Measurements from ENCODE around the gene CDADC1.

- TF ChIP-seq EP300 (conservative IDR thresholded peaks at IDR 0.05; ENCODE audit: poor library complexity, severe bottlenecking) (no peak), CTCF (IDR thresholded peaks at IDR 0.05; ENCODE audit: poor library complexity, severe bottlenecking) (no peak), TAF1 (IDR thresholded peaks at IDR 0.05; ENCODE audit: low read depth) (no peak), POLR2AphosphoS5 (IDR thresholded peaks at IDR 0.05) (no peak), EZH2 (IDR thresholded peaks at IDR 0.05; ENCODE audit: borderline replicate concordance, insufficient read depth, low read length, poor library complexity, severe bottlenecking) (no peak), REST (IDR thresholded peaks at IDR 0.05; ENCODE audit: borderline replicate concordance) (no peak)
Measured at GRCh38 chr13:49329831-49330545, 82.3 kb downstream of the CDADC1 start.

Measured in neural cell (in vitro differentiated cells).